GM19452 (cell line): ENCODE data around the gene A4GNT.
"Not testable (repeated sequence)": the region's sequence is repeated elsewhere in the genome, so short reads cannot be mapped to it uniquely, and the experiment has no call there.

ENCODE experiments used
- ATAC-seq: cut with Tn5 transposase; IDR thresholded peaks from one replicate; pipeline ENCODE4 v1.9.1; 2021; ENCODE audit not compliant: unreplicated experiment

A4GNT gene

GRCh38 chr3:138119423-138119766 is 12.8 kb downstream of the A4GNT start:
- ATAC-seq: no peak

- peak; percentile 74 for ATAC-seq
These were observed 13.4 kb downstream of the A4GNT start for GRCh38 chr3:138118612-138119422.

- peak; percentile 80 for ATAC-seq
These were observed 16.9 kb downstream of the A4GNT start, which contains the start of gene DZIP1L for GRCh38 chr3:138114988-138115971. Gene DZIP1L, minus strand, starts transcription at chr3:138115608. Its CDS starts 11,637 bp downstream, at chr3:138103971.

GRCh38 chr3:138114431-138114918 is 17.7 kb downstream of the A4GNT start:
- no peak for ATAC-seq

- ATAC-seq: no peak
These were observed 18.9 kb downstream of the A4GNT start for GRCh38 chr3:138113326-138113725.

GRCh38 chr3:138112362-138112761 is 19.8 kb downstream of the A4GNT start:
- ATAC-seq: no peak

- ATAC-seq: no peak
These were observed 26.6 kb downstream of the A4GNT start for GRCh38 chr3:138105598-138105997.

- no peak for ATAC-seq
These were observed 28.7 kb downstream of the A4GNT start for GRCh38 chr3:138103466-138103865.

GRCh38 chr3:138101351-138101940 is 30.7 kb downstream of the A4GNT start:
- ATAC-seq: not testable (repeated sequence)

- no peak for ATAC-seq
These were observed 32.8 kb downstream of the A4GNT start for GRCh38 chr3:138099417-138099816.

GRCh38 chr3:138097192-138098172 is 34.7 kb downstream of the A4GNT start:
- ATAC-seq: no peak

- no peak for ATAC-seq
These were observed 38.5 kb downstream of the A4GNT start for GRCh38 chr3:138093721-138094120.

GRCh38 chr3:138092023-138092422 is 40.2 kb downstream of the A4GNT start:
- no peak for ATAC-seq

GRCh38 chr3:138089091-138089490 is 43.1 kb downstream of the A4GNT start:
- ATAC-seq: no peak

- not testable (repeated sequence) for ATAC-seq
These were observed 46.4 kb downstream of the A4GNT start for GRCh38 chr3:138085745-138086144.

GRCh38 chr3:138084196-138084595 is 48.0 kb downstream of the A4GNT start:
- no peak for ATAC-seq

- ATAC-seq: no peak
These were observed 49.2 kb downstream of the A4GNT start for GRCh38 chr3:138082992-138083386.

GRCh38 chr3:138082085-138082991 is 49.9 kb downstream of the A4GNT start:
- ATAC-seq: no peak
